Measurements from ENCODE around the gene NR3C2.

Gene NR3C2

DNA sequence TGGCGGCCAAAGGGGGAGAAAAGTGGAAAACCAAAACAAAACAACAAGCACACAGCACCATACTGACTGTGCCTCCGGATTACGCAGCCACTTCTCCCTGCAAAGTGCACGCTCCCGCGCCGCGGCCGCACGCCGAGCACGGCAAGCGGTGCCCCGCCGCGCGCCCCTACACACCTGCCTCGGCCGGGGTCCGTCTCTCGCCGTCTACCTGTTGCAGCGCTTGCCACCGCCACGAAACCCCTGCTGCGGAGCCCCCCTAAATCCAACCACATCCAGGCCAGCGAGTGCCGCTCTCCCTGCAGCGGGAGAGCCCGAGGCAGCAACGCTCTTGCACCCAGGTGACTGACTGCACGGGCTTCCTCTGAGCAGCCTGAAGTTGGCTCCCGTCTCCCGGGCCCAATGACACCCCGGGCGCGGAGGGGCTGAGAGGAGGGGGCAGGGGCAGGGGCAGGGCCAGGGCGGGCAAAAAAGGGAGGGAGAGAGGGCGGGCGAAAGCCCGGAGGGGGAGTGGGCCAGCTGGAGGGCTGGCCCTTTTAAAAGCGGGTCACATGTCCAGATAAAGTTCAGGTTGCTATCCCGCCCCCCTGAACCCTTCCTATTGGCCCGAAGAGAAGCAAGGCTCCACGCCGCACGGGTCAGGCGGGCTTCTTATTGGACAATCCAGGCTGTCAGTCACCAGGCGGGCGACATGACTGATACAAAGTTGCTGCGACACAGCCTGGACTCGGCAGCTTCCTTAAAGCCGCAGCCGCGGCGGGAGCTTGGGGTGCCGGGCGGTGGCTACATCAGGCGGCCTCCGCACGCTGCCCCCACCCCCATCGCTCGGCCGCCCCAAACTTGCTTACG, at the start of gene NR3C2:
TSS of gene NR3C2 (minus strand) at position 429 of the 846 bp plus-strand sequence.
- Histone ChIP-seq H3K4me1 (peaks cover 32% of the 10 kb centered on the region), H3K4me3 (peak within 1 kb of the TSS; percentile 80), H3K27me3 (peaks cover 78% of the 10 kb centered on the region), H3K27ac (peak within 1 kb of the TSS; percentile 50; the same call in 1 of the 2 replicates), H3K4me2 (peak within 1 kb of the TSS; percentile 99), H3K9me3 (no peaks in the 10 kb centered on the region), H3K9ac (peak within 1 kb of the TSS; percentile 76), H4K20me1 (peaks cover 37% of the 10 kb centered on the region), H3K36me3 (no peaks in the 10 kb centered on the region)
- no peak for TF ChIP-seq Cebpa-rat (IDR thresholded peaks at IDR 0.05)

DNA sequence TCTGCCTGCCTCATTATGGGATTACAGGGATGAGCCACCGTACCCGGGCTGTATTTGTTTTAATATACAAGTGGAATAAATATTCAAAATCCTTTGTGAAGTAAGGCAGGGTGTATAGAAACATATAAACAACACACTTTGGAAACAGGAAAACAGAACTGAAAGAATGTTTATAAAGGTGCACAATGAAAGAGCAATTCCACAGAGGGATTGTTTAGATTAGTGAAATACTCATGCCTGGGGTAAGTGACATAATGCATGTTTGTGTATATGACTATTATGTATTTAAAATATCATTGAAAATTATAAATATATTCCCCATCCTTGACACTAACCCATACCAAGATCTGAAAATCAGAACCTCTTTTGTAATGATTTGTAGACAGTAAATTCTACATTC, 45.0 kb upstream of the NR3C2 start:
- no peak overlapping the region for H3K4me3 ChIP-seq
- H3K9ac ChIP-seq, result no peak overlapping the region
- no peaks in the 10 kb centered on the region for H3K27me3 ChIP-seq
- H4K20me1 ChIP-seq, result no peaks in the 10 kb centered on the region
- H3K9me3 ChIP-seq, result no peaks in the 10 kb centered on the region
- H3K4me2 ChIP-seq, result no peak overlapping the region
- H3K4me1 ChIP-seq, result no peaks in the 10 kb centered on the region
- no peak overlapping the region for H3K27ac ChIP-seq
- no peak for TF ChIP-seq Cebpa-rat (IDR thresholded peaks at IDR 0.05)
- H3K36me3 ChIP-seq, result no peaks in the 10 kb centered on the region

DNA sequence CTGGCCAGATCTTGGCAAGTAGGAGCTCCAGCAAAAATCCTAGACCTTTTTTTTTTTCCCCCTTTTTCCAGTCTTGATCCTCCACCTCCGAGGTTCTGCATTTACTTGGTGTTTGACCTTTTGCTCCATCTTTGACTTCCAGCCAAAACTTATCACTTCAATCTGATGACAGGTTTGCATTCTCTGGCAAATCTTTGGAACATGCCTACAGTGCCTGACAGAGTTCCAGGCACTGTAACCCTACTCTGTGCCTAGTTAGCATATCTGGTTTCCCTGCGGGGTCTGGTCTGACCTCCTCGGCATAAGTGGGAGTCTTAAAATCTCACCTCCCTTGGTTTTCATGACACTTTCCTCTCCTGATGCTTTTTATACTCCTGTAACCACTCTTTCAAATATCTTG, 39.4 kb upstream of the NR3C2 start:
- no peak overlapping the region for H3K4me2 ChIP-seq
- TF ChIP-seq Cebpa-rat (IDR thresholded peaks at IDR 0.05), result no peak
- H3K9me3 ChIP-seq, result no peaks in the 10 kb centered on the region
- no peaks in the 10 kb centered on the region for H4K20me1 ChIP-seq
- H3K27ac ChIP-seq, result no peak overlapping the region
- H3K4me3 ChIP-seq, result no peak overlapping the region
- no peaks in the 10 kb centered on the region for H3K4me1 ChIP-seq
- H3K27me3 ChIP-seq, result no peaks in the 10 kb centered on the region
- no peak overlapping the region for H3K9ac ChIP-seq
- H3K36me3 ChIP-seq, result no peaks in the 10 kb centered on the region

DNA sequence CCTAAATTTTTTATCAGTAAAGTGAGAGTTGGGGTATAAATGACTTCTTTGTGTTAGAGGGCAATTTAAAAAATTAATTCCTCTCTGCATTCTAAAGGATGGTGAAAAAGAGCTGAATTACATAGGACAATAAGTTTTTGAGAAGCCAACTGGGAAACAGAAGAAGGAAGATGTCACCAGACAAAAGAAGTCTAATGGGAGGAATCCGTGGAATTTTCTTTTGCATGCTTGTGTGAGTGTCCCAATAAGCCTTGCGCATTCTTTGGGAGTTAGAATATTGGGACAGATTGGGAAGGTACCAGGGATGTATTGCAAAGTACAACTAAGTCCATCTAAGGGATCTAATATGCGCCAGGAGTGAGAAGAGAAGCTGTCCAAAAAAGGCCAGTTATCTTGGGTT, 35.1 kb upstream of the NR3C2 start:
- Histone ChIP-seq H3K9ac (no peak overlapping the region), H3K36me3 (no peaks in the 10 kb centered on the region), H3K4me3 (no peak overlapping the region), H4K20me1 (no peaks in the 10 kb centered on the region), H3K4me1 (no peaks in the 10 kb centered on the region), H3K27ac (no peak overlapping the region), H3K27me3 (no peaks in the 10 kb centered on the region), H3K9me3 (no peaks in the 10 kb centered on the region), H3K4me2 (no peak overlapping the region)
- TF ChIP-seq Cebpa-rat (IDR thresholded peaks at IDR 0.05), result no peak

DNA sequence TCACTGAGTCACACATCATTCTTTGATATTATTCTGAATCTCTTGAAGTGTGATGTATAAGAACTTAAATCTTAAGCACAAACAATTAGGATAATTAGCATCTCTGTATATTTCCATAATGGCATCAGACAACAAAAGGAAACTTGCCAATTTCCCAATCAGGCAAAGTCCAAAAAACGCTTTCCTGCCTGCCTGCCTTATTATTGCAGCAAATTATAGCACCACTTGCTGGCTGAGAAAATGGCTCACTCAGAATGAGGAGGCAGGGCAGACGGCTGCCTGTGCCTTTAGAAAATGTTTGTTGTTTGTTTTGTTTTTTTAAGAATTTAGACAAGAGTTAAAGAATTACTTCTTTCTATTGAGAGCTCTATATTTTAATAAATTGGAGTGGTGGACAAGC, 27.7 kb upstream of the NR3C2 start:
- no peak for TF ChIP-seq Cebpa-rat (IDR thresholded peaks at IDR 0.05)
- H3K9me3 ChIP-seq, result no peaks in the 10 kb centered on the region
- no peaks in the 10 kb centered on the region for H4K20me1 ChIP-seq
- no peak overlapping the region for H3K9ac ChIP-seq
- H3K4me1 ChIP-seq, result no peaks in the 10 kb centered on the region
- no peak overlapping the region for H3K4me3 ChIP-seq
- no peaks in the 10 kb centered on the region for H3K27me3 ChIP-seq
- H3K27ac ChIP-seq, result no peak overlapping the region
- H3K4me2 ChIP-seq, result no peak overlapping the region
- H3K36me3 ChIP-seq, result no peaks in the 10 kb centered on the region

DNA sequence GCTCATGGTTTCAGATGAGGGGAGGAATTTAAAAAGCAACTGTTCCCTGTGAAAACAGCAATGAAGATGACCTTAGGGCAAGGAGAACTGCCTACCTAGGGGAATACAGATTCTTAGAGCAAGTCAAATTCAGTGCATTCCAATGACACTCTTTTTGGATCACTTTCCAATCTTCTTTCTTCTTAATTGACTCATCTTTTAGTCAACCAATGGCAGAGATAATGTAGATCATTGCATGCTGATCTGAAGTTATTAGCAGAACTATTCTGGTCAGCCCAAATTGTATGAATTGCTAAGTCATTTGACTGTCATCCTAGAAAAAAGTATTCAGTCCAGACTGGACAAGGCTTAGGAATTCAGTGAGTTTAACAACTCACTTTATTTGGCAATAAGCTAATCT, 12.6 kb upstream of the NR3C2 start:
- Histone ChIP-seq H3K36me3 (no peaks in the 10 kb centered on the region), H3K9me3 (no peaks in the 10 kb centered on the region), H3K4me3 (no peak overlapping the region), H3K4me2 (no peak overlapping the region), H3K9ac (no peak overlapping the region), H3K27ac (no peak overlapping the region), H3K27me3 (no peaks in the 10 kb centered on the region), H3K4me1 (no peaks in the 10 kb centered on the region), H4K20me1 (no peaks in the 10 kb centered on the region)
- no peak for TF ChIP-seq Cebpa-rat (IDR thresholded peaks at IDR 0.05)

DNA sequence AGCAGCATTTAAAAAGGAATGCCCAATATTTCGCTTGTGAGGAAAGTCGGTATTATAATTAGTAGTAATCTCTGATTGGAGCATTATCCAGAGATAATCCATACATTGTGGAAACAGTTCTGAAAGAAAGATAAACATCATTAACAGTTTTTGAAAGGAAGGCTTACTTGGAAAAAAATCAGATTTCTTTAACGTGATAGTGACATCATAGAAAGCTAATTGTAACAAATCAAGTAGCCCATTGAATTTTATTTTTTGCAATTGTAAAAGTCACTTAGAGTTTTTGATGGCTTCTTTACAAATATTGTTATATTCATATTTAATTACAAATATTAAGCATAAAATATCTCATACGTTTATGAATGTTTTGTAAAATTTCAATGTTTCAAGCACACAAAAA, 11.6 kb upstream of the NR3C2 start:
- Histone ChIP-seq H3K9me3 (no peaks in the 10 kb centered on the region), H4K20me1 (no peaks in the 10 kb centered on the region)

DNA sequence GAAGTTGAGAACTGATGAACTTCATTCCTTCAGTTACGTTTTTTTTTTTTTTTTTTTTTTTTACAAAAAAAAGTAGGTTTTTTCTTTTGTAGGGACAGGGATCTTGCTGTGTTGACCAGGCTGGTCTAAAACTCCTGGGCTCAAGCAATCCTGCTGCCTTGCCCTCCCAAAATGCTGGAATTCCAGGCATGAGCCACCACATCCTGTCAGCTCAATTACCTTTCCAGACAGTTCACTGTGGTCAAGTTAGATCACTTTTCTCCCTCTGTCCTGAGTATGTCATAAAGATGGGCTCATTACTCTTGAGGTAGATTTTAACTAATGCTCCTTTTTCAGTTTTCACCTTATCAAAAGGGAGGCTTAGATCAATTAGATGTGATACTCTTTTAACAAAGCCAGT, 10.8 kb upstream of the NR3C2 start:
- Histone ChIP-seq H3K36me3 (no peaks in the 10 kb centered on the region), H3K4me1 (no peaks in the 10 kb centered on the region), H3K27ac (no peak overlapping the region), H3K9me3 (no peaks in the 10 kb centered on the region), H3K9ac (no peak overlapping the region), H3K4me3 (no peak overlapping the region), H3K4me2 (no peak overlapping the region), H4K20me1 (no peaks in the 10 kb centered on the region; the same call in 1 of the 2 replicates), H3K27me3 (no peaks in the 10 kb centered on the region; the same call in 1 of the 2 replicates)
- TF ChIP-seq Cebpa-rat (IDR thresholded peaks at IDR 0.05), result no peak

More for the DNA sequence above, 11.6 kb upstream of the NR3C2 start:
- no peaks in the 10 kb centered on the region for H3K36me3 ChIP-seq
- H3K4me1 ChIP-seq, result no peaks in the 10 kb centered on the region
- no peak overlapping the region for H3K4me2 ChIP-seq
- no peak overlapping the region for H3K27ac ChIP-seq
- no peak overlapping the region for H3K4me3 ChIP-seq
- no peak overlapping the region for H3K9ac ChIP-seq
- TF ChIP-seq Cebpa-rat (IDR thresholded peaks at IDR 0.05), result no peak
- no peaks in the 10 kb centered on the region for H3K27me3 ChIP-seq

DNA sequence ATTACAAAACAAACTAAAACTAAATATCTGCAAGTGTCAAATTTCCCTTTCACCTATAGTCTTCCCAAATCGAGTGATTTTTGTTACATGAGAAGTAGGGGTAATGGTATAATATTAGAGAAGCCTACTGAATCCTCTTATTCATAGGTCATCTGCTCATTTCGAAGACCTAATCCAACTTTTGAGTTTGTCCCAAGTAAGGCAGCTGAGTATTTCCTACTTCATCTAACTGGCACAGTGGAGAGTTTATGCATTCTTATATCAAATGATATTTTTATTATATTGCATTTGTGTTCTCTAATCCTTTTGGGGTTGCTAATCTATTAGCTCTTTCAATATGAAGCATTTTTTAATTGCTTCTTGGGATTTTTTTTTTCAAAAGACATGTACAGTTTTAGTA, 7.7 kb upstream of the NR3C2 start:
- no peak overlapping the region for H3K9ac ChIP-seq
- H3K4me1 ChIP-seq, result peaks cover 5% of the 10 kb centered on the region
- no peak overlapping the region for H3K4me3 ChIP-seq
- H3K4me2 ChIP-seq, result no peak overlapping the region
- no peak for TF ChIP-seq Cebpa-rat (IDR thresholded peaks at IDR 0.05)
- peaks cover 7% of the 10 kb centered on the region for H4K20me1 ChIP-seq
- no peaks in the 10 kb centered on the region for H3K36me3 ChIP-seq
- peaks cover 30% of the 10 kb centered on the region for H3K27me3 ChIP-seq
- H3K27ac ChIP-seq, result no peak overlapping the region
- H3K9me3 ChIP-seq, result no peaks in the 10 kb centered on the region

DNA sequence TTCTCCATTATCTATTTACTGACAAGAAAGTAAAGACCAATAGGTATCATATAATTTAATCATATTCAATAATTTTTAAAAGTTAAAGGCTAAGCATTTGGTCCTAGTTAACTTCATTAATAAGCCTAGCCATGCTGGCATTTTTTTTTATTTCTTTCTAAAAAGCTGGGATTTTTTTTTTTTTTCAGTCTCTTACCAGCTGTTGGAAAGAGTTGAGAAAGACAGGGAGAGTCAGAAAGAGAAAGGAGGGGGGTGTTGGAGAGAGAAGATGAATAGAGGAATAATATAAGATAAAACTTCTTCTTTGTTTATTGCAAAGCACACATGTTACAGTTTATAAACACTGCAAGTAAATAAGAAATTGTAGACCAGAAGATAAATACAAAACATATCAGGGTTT, 5.9 kb upstream of the NR3C2 start:
- peaks cover 23% of the 10 kb centered on the region for H3K4me1 ChIP-seq
- H3K4me2 ChIP-seq, result no peak overlapping the region
- no peak overlapping the region for H3K27ac ChIP-seq
- no peaks in the 10 kb centered on the region for H3K36me3 ChIP-seq
- no peak for TF ChIP-seq Cebpa-rat (IDR thresholded peaks at IDR 0.05)
- H3K9me3 ChIP-seq, result no peaks in the 10 kb centered on the region
- H3K9ac ChIP-seq, result no peak overlapping the region
- H3K27me3 ChIP-seq, result peaks cover 48% of the 10 kb centered on the region
- H3K4me3 ChIP-seq, result no peak overlapping the region
- peaks cover 23% of the 10 kb centered on the region for H4K20me1 ChIP-seq
